Measurements from ENCODE around the gene SUN1. TPM values are rescaled to one million over a fixed set of nuclear protein-coding genes. Genes with fewer than 3 reads are reported as not detected.
A peak's percentile ranks its signal among the peaks of the same experiment; 100 is the strongest.

The SUN1 gene
- polyA plus RNA-seq, 1 of the 3 experiments (the other 2 are of a cell fraction), result 369 TPM

GRCh38 chr7:825386-825785 lies 6.9 kb upstream of the SUN1 start:
- H3K9me3 ChIP-seq, result no peaks in the 10 kb centered on the region
- no peaks in the 10 kb centered on the region for H3K9me2 ChIP-seq
- H3K27ac ChIP-seq (ENCODE audit: low read depth in 2 of 2, low read length in 1 of 2), result peak overlapping the region in 1 of 2 experiments; percentile 35; a peak in 1 of 4 replicates
- peaks cover 2 to 19% of the 10 kb centered on the region in 2 experiments for H3K36me3 ChIP-seq (replicated peaks in 1 of 2; ENCODE audit: control insufficient read depth in 1 of 2, insufficient read depth in 2 of 2, low read length in 1 of 2)
- no peak overlapping the region for H2AFZ ChIP-seq (ENCODE audit: low read depth)
- DNase-seq, result no peak
- no peak overlapping the region for H3K9ac ChIP-seq
- H3K4me3 ChIP-seq (ENCODE audit: low read depth in 2 of 2, low read length in 1 of 2), result no peak overlapping the region
- H3F3A ChIP-seq (replicated peaks; ENCODE audit: insufficient read depth), result peaks cover 10% of the 10 kb centered on the region
- POLR2A ChIA-PET, result no interaction called here
- TF ChIP-seq MXI1 (IDR thresholded peaks at IDR 0.05; ENCODE audit: low read depth, low read length) (no peak), YY1 (IDR thresholded peaks at IDR 0.05; ENCODE audit: low read depth) (no peak), FOXJ3 (CRISPR knock-in tag; IDR thresholded peaks at IDR 0.05) (no peak), IRF3 (IDR thresholded peaks at IDR 0.05; ENCODE audit: low read depth, low read length) (no peak), NRF1 (IDR thresholded peaks at IDR 0.05; ENCODE audit: low read depth, low read length) (no peak), TCF12 (IDR thresholded peaks at IDR 0.05) (no peak), PBX3 (IDR thresholded peaks at IDR 0.05) (no peak), ELF1 (IDR thresholded peaks at IDR 0.05) (no peak), GATA2 (CRISPR knock-in tag; IDR thresholded peaks at IDR 0.05) (no peak), POLR2AphosphoS5 (IDR thresholded peaks at IDR 0.05; ENCODE audit: low read depth, low read length) (no peak), FOSL2 (IDR thresholded peaks at IDR 0.05; ENCODE audit: borderline replicate concordance, low read depth) (no peak)
- 64% methylated on average over 6 of the region's 6 CpGs for WGBS (ENCODE audit: low lambda C conversion rate)
- CTCF ChIA-PET, result interaction anchor here (0.8 to 3.9 kb wide), 3 partner anchors 11 to 492 kb away, joined by 3 to 31 read pairs (median 4); no protein-coding TSS in a partner anchor
- H3K4me1 ChIP-seq (ENCODE audit: control insufficient read depth in 1 of 2, insufficient read depth in 2 of 2, low read depth in 1 of 2, low read length in 1 of 2), result peaks cover 24 to 38% of the 10 kb centered on the region in 2 experiments; a peak in 3 of 4 replicates
- H3K27me3 ChIP-seq (ENCODE audit: insufficient read depth), result no peaks in the 10 kb centered on the region
- peaks cover 40% of the 10 kb centered on the region for H4K20me1 ChIP-seq (ENCODE audit: insufficient read depth)
- peaks cover 100% of the 10 kb centered on the region for H3K79me2 ChIP-seq (ENCODE audit: insufficient read depth)
- H3K4me2 ChIP-seq, result no peak overlapping the region

GRCh38 chr7:826230-826917 lies 5.9 kb upstream of the SUN1 start:
- Histone ChIP-seq H3K27ac (ENCODE audit: low read depth in 2 of 2, low read length in 1 of 2) (peak overlapping the region in 1 of 2 experiments; percentile 35; a peak in 2 of 4 replicates), H3K27me3 (ENCODE audit: insufficient read depth) (no peaks in the 10 kb centered on the region), H3K4me2 (no peak overlapping the region), H4K20me1 (ENCODE audit: insufficient read depth) (peaks cover 30% of the 10 kb centered on the region), H3K9ac (no peak overlapping the region), H3F3A (replicated peaks; ENCODE audit: insufficient read depth) (peaks cover 19% of the 10 kb centered on the region), H3K36me3 (replicated peaks in 1 of 2; ENCODE audit: control insufficient read depth in 1 of 2, insufficient read depth in 2 of 2, low read length in 1 of 2) (peaks cover 0 to 17% of the 10 kb centered on the region in 2 experiments), H2AFZ (ENCODE audit: low read depth) (no peak overlapping the region), H3K9me3 (no peaks in the 10 kb centered on the region), H3K9me2 (no peaks in the 10 kb centered on the region), H3K79me2 (ENCODE audit: insufficient read depth) (peaks cover 100% of the 10 kb centered on the region), H3K4me3 (ENCODE audit: low read depth in 2 of 2, low read length in 1 of 2) (no peak overlapping the region), H3K4me1 (ENCODE audit: control insufficient read depth in 1 of 2, insufficient read depth in 2 of 2, low read depth in 1 of 2, low read length in 1 of 2) (peaks cover 28 to 43% of the 10 kb centered on the region in 2 experiments; a peak in 3 of 4 replicates)
- TF ChIP-seq GATA2 (CRISPR knock-in tag; IDR thresholded peaks at IDR 0.05), result no peak
- TF ChIP-seq NFIC (IDR thresholded peaks at IDR 0.05; ENCODE audit: borderline replicate concordance), result no peak
- TF ChIP-seq POLR2AphosphoS5 (IDR thresholded peaks at IDR 0.05; ENCODE audit: low read depth, low read length), result no peak
- no peak for TF ChIP-seq FOSL2 (IDR thresholded peaks at IDR 0.05; ENCODE audit: borderline replicate concordance, low read depth)
- no peak for TF ChIP-seq SIN3A (IDR thresholded peaks at IDR 0.05; ENCODE audit: borderline replicate concordance, low read depth, low read length)
- TF ChIP-seq RFX5 (IDR thresholded peaks at IDR 0.05; ENCODE audit: low read length), result no peak
- TF ChIP-seq ELF1 (IDR thresholded peaks at IDR 0.05), result no peak
- TF ChIP-seq EP300 (IDR thresholded peaks at IDR 0.05; ENCODE audit: borderline replicate concordance in 1 of 2, low read depth in 1 of 2, low read length in 1 of 2), result no peak
- TF ChIP-seq USF1 (IDR thresholded peaks at IDR 0.05; ENCODE audit: borderline replicate concordance, low read depth), result no peak
- TF ChIP-seq SMC3 (IDR thresholded peaks at IDR 0.05; ENCODE audit: low read depth, low read length), result no peak
- TF ChIP-seq MAX (IDR thresholded peaks at IDR 0.05; ENCODE audit: low read depth), result no peak
- no peak for TF ChIP-seq IRF3 (IDR thresholded peaks at IDR 0.05; ENCODE audit: low read depth, low read length)
- TF ChIP-seq ZBTB33 (IDR thresholded peaks at IDR 0.05; ENCODE audit: borderline replicate concordance, low read depth), result no peak
- WGBS (ENCODE audit: low lambda C conversion rate), result 93% methylated on average over 29 of the region's 29 CpGs
- POLR2A ChIA-PET, result no interaction called here
- DNase-seq, result no peak
- CTCF ChIA-PET, result interaction anchor here (1.0 to 4.0 kb wide), 2 partner anchors 10 to 47 kb away, joined by 4 to 23 read pairs; no protein-coding TSS in a partner anchor
